Measurements from ENCODE around the gene PLA2G15. TPM values are rescaled to one million over a fixed set of nuclear protein-coding genes. Genes with fewer than 3 reads are reported as not detected.

Gene PLA2G15
- polyA plus RNA-seq, 6 donors from 2014 or later, result 4.3 to 9.8 (median 5.8) TPM; not detected in 1

DNA sequence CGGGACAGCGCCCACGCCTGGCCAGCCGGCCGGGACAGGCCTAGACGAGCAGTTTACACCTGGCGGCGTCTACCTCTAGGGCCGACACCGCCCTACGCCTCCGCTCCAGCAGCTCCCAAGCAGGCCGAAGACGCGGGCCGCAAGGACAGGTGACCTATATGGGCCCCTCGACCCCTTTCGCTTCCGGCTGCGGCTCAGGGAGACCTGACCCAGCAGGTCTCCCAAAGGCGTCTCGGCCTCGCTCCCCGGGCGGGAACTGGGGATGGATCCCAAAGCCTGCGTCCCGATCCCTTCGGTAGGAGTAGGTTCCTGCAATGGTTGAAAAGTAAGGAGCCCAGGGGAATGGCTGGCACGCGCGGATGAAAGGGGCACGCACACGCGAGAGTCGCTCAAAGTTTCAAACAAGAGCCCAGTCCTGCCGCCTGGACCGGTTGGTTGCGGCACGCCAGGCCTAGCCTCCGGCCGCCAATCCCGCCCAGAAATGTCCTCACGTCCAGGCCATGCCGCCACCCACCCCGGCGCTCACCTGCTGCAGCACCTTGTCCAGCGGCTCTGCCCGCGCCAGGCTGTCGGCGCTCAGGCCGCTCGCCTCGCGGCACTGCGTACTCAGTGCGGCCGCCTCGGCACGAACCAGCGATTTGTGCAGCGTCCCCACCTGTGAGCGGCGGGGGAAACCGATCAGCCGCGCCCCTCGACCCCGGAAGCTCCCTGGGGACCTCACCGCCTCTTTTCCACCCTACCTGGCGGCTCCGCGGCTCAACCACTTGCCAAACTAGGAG, 9.9 kb upstream of the PLA2G15 start:
- Mint-ChIP-seq H3K27me3 (no peaks in the 10 kb centered on the region), H3K4me3 (peak overlapping the region; percentile 29 to 95 (median 72)), H3K36me3 (no peaks in the 10 kb centered on the region), H3K4me1 (peaks cover 31 to 46% (median 38%) of the 10 kb centered on the region in 3 donors), H3K27ac (peak overlapping the region in 2 of 6 donors; percentile 33 to 65), H3K9me3 (no peaks in the 10 kb centered on the region)
- no peak for ATAC-seq (ENCODE audit: low read depth in 2 of 2)
- no peak for DNase-seq

DNA sequence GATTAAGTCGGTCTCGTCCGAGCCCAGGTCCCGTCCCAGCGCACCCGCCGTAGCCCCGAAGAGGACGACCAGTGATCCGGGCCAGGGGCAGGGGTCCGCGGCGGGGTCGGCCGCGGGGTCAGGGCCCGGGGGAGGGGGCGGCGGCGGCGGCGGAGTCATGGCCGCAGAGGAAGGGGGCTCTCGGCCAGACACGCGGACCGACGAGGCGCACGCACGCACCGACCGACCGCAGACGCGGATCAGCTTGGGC, 9.4 kb upstream of the PLA2G15 start, which contains the start of gene ESRP2:
Gene ESRP2 (minus strand): TSS at position 241 of the 250 bp plus-strand sequence. CDS start 82 bp downstream, at position 159.
- Mint-ChIP-seq H3K36me3 (no peaks in the 10 kb centered on the region), H3K27ac (peak within 1 kb of the TSS; percentile 33 to 95 (median 69)), H3K27me3 (no peaks in the 10 kb centered on the region), H3K4me1 (peaks cover 31 to 49% (median 38%) of the 10 kb centered on the region in 3 donors), H3K4me3 (peak within 1 kb of the TSS; percentile 87 to 96 (median 94)), H3K9me3 (no peaks in the 10 kb centered on the region)
- no peak for ATAC-seq (ENCODE audit: low read depth in 2 of 2)
- no peak for DNase-seq

DNA sequence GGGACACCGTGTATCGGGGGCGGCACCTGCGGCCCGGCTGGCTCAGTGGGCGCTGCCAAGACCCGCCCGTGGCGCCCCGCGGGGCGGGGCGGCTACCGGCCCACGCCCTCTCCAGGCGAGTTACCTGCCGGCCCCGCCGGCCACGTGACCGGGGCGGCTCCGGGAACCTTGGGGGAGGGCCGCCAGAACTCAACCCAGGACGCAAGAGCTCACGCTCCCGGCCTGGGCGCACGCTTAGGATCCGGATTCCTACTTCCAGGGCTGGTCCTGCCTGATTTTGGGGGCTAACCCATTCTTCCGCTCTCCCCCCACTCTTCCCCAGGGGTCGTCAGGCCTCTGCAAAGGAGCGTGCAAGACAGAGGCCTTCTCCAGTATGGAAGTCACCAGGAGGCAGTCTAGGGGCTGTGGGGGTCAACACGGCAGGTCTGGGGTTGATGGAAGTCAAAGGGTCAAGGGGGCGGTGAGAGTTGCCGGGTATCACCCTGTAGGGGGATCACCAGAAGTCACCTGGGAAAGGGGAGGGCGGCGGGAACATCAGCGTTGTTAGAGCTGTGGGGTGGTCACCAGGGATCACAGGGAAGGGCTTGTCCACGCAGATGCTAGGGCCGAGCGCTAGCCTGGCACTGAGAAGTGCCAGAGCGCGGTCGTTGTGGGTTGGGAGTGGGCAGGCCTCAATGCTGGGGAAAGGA, 8.9 kb upstream of the PLA2G15 start:
- peak; percentile 27 to 36 for ATAC-seq (ENCODE audit: low read depth in 2 of 2)
- peaks cover 31 to 50% (median 38%) of the 10 kb centered on the region in 3 donors for H3K4me1 Mint-ChIP-seq
- no peaks in the 10 kb centered on the region for H3K27me3 Mint-ChIP-seq
- peak overlapping the region in 5 of 6 donors; percentile 50 to 95 (median 80) for H3K27ac Mint-ChIP-seq
- no peaks in the 10 kb centered on the region for H3K9me3 Mint-ChIP-seq
- no peaks in the 10 kb centered on the region for H3K36me3 Mint-ChIP-seq
- peak overlapping the region; percentile 87 to 96 (median 94) for H3K4me3 Mint-ChIP-seq
- peak; percentile 46 for DNase-seq

DNA sequence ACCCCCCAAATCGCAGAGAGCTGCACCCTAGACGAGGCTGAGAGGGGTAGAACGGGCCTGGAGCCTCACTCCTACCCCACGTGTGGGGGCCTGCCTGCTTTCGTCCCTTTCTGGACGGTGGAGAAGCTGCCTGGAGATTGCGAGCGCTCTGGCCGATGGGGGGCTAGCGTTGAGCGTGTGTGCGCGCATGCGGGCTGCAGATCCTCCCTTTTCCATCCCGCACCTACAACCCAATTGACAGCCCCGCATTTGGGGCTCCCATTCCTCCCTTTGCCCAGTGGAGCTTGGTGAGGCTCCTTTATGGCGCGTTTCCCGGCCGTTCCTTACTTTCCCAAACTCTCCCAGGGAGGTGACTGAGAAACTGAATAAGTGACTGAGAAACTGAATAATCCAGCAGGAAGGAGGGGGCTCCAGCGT, 8.3 kb upstream of the PLA2G15 start:
- DNase-seq (no peak), ATAC-seq (ENCODE audit: low read depth in 2 of 2) (peak; percentile 22 to 23)
- Mint-ChIP-seq H3K4me3 (peak overlapping the region; percentile 87 to 96 (median 94)), H3K27ac (peak overlapping the region in 5 of 6 donors; percentile 50 to 95 (median 80)), H3K36me3 (no peaks in the 10 kb centered on the region), H3K9me3 (no peaks in the 10 kb centered on the region), H3K4me1 (peaks cover 31 to 50% (median 38%) of the 10 kb centered on the region in 3 donors), H3K27me3 (no peaks in the 10 kb centered on the region)

DNA sequence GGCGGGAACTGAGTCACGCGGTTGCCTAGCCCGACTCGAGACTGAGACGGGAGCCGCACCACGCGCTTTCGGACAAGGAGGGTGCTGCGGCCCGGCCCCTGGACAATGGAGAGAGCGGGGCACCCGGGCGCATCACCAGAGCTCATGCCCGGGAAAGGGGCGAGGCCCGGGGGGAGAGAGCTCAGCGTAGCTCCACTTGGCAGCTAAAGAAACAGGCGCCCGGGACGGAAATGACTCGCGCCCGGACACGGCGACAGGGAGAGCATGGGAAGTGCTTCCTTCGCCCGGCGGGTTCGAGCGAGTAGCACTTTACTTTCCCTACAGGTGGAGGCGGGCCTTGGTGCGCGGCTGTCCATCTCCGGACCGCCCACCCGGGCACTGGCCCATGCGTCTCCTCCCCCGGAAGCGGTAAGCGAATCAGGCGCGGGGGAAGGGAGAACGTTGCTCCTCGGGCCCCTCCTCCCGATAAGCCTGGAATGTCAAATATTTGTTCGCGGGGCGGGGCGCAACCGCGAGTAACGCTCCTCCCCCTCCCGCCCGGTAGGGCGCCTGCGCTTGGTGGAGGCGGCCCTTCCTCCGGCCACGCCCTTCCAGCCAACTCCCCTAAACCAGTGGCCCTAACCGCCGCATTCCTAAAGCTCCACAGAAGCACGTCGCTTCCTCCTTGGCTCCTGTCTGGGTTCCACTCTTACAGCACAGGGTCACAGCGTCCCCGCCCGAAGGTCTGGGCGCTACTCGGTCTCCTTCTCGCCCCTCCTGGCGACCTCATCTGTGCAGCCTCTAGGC, 7.7 kb upstream of the PLA2G15 start:
- no peaks in the 10 kb centered on the region for H3K36me3 Mint-ChIP-seq
- H3K9me3 Mint-ChIP-seq, result no peaks in the 10 kb centered on the region

DNA sequence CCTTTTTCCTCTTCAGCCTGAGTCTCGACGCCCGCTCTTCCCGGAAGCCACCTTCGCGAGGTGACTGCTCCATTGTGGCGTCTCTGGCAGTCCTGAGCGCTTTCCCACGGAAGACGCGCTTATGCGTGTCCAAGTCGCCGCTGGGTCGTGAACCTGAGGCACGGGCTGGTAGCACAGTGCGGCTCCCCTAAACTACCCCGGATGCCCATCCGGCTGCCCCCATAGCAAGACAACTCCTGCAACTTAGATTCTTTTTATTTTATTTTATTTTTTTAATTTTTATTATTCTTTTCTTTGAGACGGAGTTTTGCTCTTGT, 7.2 kb upstream of the PLA2G15 start:
- no peaks in the 10 kb centered on the region for H3K9me3 Mint-ChIP-seq

More for the DNA sequence above, 7.7 kb upstream of the PLA2G15 start:
- peak; percentile 67 to 72 for ATAC-seq (ENCODE audit: low read depth in 2 of 2)
- no peaks in the 10 kb centered on the region for H3K27me3 Mint-ChIP-seq
- H3K4me3 Mint-ChIP-seq, result peak overlapping the region; percentile 87 to 96 (median 94)
- H3K4me1 Mint-ChIP-seq, result peaks cover 31 to 50% (median 38%) of the 10 kb centered on the region in 3 donors
- DNase-seq, result peak; percentile 75
- H3K27ac Mint-ChIP-seq, result peak overlapping the region in 4 of 6 donors; percentile 58 to 83 (median 74)

DNA sequence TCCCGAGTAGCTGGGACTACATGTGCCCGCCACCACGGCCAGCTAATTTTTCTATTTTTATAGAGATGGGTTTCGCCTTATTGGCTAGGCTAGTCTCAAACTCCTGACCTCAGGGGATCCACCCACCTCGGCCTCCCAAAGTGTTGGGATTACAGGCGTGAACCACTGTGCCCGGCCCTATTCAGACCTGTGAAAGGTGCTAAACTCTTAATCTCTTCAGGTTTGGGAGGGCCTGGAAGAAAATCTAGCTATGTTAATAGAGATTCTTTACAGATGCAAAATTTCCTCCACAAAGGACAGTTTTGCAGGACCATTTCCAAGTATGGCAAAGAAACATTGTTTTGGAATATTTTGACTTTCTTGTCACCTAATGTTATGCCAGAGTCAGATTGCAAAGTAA, 3.1 kb upstream of the PLA2G15 start:
- Mint-ChIP-seq H3K27ac (no peak overlapping the region), H3K9me3 (no peaks in the 10 kb centered on the region), H3K4me1 (peaks cover 37 to 52% (median 40%) of the 10 kb centered on the region in 3 donors), H3K36me3 (peaks cover 0 to 3% of the 10 kb centered on the region in 2 donors), H3K27me3 (no peaks in the 10 kb centered on the region), H3K4me3 (peak overlapping the region in 4 of 8 donors; percentile 12 to 100 (median 39))
- ATAC-seq (ENCODE audit: low read depth in 2 of 2), result no peak
- DNase-seq, result no peak

More for the DNA sequence above, 7.2 kb upstream of the PLA2G15 start:
- H3K36me3 Mint-ChIP-seq, result no peaks in the 10 kb centered on the region
- peak overlapping the region; percentile 87 to 96 (median 94) for H3K4me3 Mint-ChIP-seq
- no peaks in the 10 kb centered on the region for H3K27me3 Mint-ChIP-seq
- H3K4me1 Mint-ChIP-seq, result peaks cover 31 to 50% (median 38%) of the 10 kb centered on the region in 3 donors
- DNase-seq (no peak), ATAC-seq (ENCODE audit: low read depth in 2 of 2) (peak in 1 of 2 donors; percentile 0)
- H3K27ac Mint-ChIP-seq, result peak overlapping the region in 1 of 6 donors; percentile 68

DNA sequence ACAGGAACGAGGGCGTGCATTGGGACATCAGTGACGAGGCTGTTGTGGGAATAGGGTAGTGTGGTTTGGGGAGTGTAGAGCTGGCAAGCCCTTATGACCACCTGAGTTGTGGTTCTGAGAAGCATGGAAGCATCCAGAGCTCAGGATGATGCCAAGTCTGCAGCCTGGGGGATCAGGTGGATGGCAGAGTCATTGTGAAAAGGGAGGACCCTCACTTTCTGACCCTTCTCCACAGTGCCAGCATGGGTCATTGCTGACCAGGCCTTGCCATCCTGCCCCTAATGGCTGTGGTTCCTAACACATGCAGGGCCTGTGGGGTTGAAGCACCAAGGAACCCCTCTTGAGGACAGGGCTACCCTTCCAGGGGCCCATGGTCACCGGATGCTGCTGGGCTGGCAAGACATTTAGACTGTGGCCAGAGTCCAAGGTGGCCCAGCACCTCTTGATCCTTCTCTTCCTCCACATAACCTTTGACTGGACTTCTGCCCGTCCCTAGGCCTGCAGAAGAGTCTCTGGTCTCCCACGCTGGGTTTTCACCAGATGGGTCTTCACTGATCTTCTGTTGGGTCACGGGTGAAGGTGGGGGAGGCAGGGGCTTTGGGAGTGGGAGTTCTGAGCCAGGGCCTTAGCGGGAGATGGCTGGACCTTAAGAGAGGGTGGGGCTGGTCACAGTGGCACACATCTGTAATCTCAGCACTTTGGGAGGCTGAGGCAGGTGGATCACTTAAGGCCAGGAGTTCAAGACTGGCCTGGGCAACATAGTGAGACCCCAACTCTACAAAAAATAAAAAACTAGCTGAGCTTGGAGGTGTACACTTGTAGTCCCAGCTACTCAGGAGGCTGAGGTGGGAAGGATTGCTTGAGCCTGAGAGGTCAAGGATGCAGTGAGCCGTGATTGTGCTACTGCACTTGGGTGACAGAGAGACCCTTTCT, 2.0 kb upstream of the PLA2G15 start:
- no peak overlapping the region for H3K27ac Mint-ChIP-seq
- peaks cover 38 to 55% (median 43%) of the 10 kb centered on the region in 3 donors for H3K4me1 Mint-ChIP-seq

DNA sequence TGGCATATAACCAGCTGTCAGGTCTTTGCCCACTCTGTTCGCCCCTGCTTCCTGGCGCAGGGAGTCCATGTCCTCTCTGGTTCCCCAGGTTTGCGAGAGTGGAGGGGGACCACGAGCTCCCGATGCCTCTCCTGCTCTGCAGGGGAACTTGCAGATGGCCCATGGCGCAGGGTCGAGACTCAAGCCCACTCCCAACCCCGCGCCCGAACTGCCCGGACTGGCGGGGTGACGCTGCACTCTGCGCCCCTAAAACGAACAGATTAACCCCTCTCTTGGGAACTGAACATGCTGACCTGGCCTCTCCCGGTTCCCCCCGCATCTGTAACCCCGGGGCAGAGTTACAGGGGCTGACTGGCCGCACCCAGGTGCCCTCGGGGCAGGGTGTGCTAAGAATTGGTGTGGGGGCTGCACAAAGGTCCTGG, 681 bp upstream of the PLA2G15 start:
- Mint-ChIP-seq H3K27ac (peak overlapping the region in 2 of 6 donors; percentile 54 to 84), H3K36me3 (peaks cover 0 to 3% of the 10 kb centered on the region in 2 donors), H3K27me3 (no peaks in the 10 kb centered on the region), H3K9me3 (no peaks in the 10 kb centered on the region), H3K4me3 (peak overlapping the region; percentile 98 to 100 (median 98)), H3K4me1 (peaks cover 35 to 45% (median 40%) of the 10 kb centered on the region in 3 donors)
- ATAC-seq (ENCODE audit: low read depth in 2 of 2) (no peak), DNase-seq (no peak)

More for the DNA sequence above, 2.0 kb upstream of the PLA2G15 start:
- H3K36me3 Mint-ChIP-seq, result peaks cover 0 to 3% of the 10 kb centered on the region in 2 donors
- DNase-seq (no peak), ATAC-seq (ENCODE audit: low read depth in 2 of 2) (no peak)
- H3K9me3 Mint-ChIP-seq, result no peaks in the 10 kb centered on the region
- H3K27me3 Mint-ChIP-seq, result no peaks in the 10 kb centered on the region
- H3K4me3 Mint-ChIP-seq, result peak overlapping the region in 7 of 8 donors; percentile 58 to 100 (median 98)

DNA sequence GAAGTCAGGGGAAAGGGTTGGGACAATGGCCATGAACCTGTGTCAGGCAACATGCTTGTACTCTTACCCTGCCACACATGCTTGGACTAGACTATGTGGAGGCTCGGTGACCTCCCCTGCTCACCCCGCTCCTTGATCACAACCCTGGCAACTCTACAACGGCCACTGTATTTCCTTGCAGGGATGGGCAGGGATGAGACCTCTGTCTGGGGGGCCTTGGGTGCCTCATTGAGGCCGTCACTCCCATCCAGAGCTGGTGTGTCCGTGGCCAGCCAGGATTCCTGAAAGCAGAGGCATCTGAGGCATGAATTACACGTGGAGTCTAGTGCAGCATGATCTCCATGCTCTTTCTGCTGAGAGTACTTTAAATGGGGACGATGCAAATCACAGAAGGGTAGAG, 948 bp downstream of the PLA2G15 start:
- Mint-ChIP-seq H3K4me1 (peaks cover 31 to 45% (median 41%) of the 10 kb centered on the region in 3 donors), H3K27ac (peak overlapping the region in 3 of 6 donors; percentile 33 to 84 (median 62)), H3K36me3 (peaks cover 0 to 3% of the 10 kb centered on the region in 2 donors), H3K9me3 (no peaks in the 10 kb centered on the region), H3K27me3 (no peaks in the 10 kb centered on the region), H3K4me3 (peak overlapping the region; percentile 98 to 100 (median 98))
- DNase-seq (no peak), ATAC-seq (ENCODE audit: low read depth in 2 of 2) (no peak)

DNA sequence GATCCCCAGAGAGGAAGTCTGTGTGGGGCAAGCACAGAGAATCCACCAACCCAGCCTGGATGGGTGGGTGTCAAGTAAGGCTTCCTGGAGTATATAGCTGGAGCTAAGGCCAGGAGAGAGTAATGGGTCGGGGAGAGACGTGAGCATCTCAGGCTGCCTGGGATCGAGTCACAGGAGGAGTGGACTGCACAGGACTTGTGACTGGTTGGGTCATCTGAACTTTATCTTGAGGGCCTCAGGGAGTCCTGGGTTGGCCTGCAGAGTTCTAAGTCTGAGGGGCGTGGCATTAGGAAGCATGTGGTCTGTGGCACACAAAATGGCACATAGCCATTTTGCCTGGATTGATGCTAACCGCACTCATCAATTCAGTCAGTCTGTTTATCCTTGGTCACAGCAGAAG, 1.5 kb downstream of the PLA2G15 start:
- no peaks in the 10 kb centered on the region for H3K27me3 Mint-ChIP-seq
- peak overlapping the region in 1 of 6 donors; percentile 62 for H3K27ac Mint-ChIP-seq
- ATAC-seq (ENCODE audit: low read depth in 2 of 2), result no peak

DNA sequence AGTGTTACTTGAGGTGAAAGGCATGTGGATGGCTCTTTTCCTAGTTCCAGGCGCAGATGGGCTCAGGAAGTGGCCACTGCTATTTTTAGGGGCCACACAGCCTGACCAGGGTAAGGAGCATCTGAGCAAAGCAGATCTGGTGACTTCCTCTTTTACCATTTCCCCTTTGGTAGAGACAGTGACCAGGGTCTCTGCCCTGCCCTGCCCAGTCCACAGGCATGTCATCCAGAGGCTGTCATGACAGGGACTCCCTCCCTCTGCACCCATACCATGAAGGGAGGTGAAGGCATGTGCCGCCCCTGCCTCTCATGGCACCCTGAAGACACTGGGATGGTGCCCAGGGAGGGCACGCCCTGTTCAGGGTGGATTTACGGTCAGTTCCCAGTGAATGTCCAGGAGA, 2.2 kb downstream of the PLA2G15 start:
- H3K36me3 Mint-ChIP-seq, result peaks cover 0 to 3% of the 10 kb centered on the region in 2 donors
- peaks cover 40 to 58% (median 54%) of the 10 kb centered on the region in 3 donors for H3K4me1 Mint-ChIP-seq
- H3K27me3 Mint-ChIP-seq, result no peaks in the 10 kb centered on the region
- no peak overlapping the region for H3K27ac Mint-ChIP-seq
- peak overlapping the region in 4 of 8 donors; percentile 15 to 100 (median 22) for H3K4me3 Mint-ChIP-seq
- ATAC-seq (ENCODE audit: low read depth in 2 of 2) (no peak), DNase-seq (no peak)
- no peaks in the 10 kb centered on the region for H3K9me3 Mint-ChIP-seq

More for the DNA sequence above, 1.5 kb downstream of the PLA2G15 start:
- H3K9me3 Mint-ChIP-seq, result no peaks in the 10 kb centered on the region
- H3K4me3 Mint-ChIP-seq, result peak overlapping the region in 6 of 8 donors; percentile 51 to 100 (median 98)
- no peak for DNase-seq
- H3K36me3 Mint-ChIP-seq, result peaks cover 0 to 3% of the 10 kb centered on the region in 2 donors
- H3K4me1 Mint-ChIP-seq, result peaks cover 33 to 50% (median 47%) of the 10 kb centered on the region in 3 donors
